Stimulated activated effector memory CD8-positive, alpha-beta T cell treated with anti-CD3 and anti-CD28 coated beads, Interleukin-12 subunit alpha, Interleukin-12 subunit beta, amount 100 ng/mL, for 72 hours (primary cell): Measurements from ENCODE around the gene ADAMTSL1.

Experiments used
- ATAC-seq: fragments of 150-1000 bp; cut with Tn5 transposase; 2 replicates; pipeline ENCODE4 v1.10.0; 2021
- DNase-seq, 2 donors: peaks; one replicate each; pipeline ENCODE4 v3.0.0; 2021 to 2022; ENCODE audit warnings: low spot score in 2 of 2
- H3K27ac Mint-ChIP-seq: one replicate; pipeline ENCODE4 v1.8.0; 2022; ENCODE audit warnings: mild to moderate bottlenecking, mixed read lengths
- H3K36me3 Mint-ChIP-seq: one replicate; pipeline ENCODE4 v1.8.0; 2022; ENCODE audit warnings: mild to moderate bottlenecking, mixed read lengths
- H3K4me1 Mint-ChIP-seq: one replicate; pipeline ENCODE4 v1.8.0; 2022; ENCODE audit warnings: mixed read lengths
- H3K4me3 Mint-ChIP-seq: one replicate; pipeline ENCODE4 v1.8.0; 2022; ENCODE audit warnings: mild to moderate bottlenecking, mixed read lengths
- H3K9me3 Mint-ChIP-seq: one replicate; pipeline ENCODE4 v1.8.0; 2022; ENCODE audit warnings: mixed read lengths

Gene ADAMTSL1

DNA sequence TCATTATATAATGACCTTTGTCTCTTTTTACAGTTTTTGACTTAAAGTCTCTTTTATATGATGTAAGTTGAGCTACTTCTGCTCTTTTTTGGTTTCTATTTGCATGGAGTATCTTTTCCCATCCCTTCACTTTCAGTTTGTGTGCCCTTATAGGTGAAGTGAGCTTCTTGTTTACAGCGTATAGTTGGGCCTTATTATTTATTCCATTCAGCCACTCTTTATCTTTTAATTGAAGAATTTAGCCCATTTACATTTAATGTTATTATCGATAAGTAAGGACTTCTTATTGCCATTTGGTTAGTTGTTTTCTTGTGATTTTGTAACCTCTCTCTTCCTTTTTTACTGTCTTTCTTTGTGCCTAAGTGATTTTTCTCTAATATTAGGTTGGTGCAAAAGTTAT, 117.3 kb downstream of the ADAMTSL1 start:
- peaks cover 16% of the 10 kb centered on the region for H3K9me3 Mint-ChIP-seq

DNA sequence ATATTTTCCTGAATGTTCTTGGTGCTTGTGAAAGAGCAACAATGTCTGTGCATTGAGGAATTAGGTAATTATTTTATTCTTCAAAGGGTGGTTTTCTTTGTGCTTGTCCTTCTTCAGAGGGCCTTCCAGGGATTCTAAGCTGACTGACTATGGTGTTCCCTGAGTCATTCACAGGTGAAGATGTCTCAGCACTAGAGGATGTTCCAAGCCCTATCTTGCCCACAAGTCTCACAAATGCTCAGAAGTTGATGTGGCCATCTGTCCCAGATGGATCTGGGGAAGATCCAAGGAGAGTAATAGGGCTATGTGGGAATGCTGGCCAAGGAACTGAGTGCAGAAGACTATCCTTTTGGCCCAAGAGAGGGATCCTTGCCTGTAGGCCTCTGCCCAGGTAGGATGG, 120.9 kb downstream of the ADAMTSL1 start:
- Mint-ChIP-seq H3K4me3 (no peak overlapping the region), H3K4me1 (no peaks in the 10 kb centered on the region), H3K27ac (no peak overlapping the region), H3K9me3 (peaks cover 16% of the 10 kb centered on the region), H3K36me3 (no peaks in the 10 kb centered on the region)
- ATAC-seq (no peak), DNase-seq (no peak)

More for the DNA sequence above, 117.3 kb downstream of the ADAMTSL1 start:
- no peak for ATAC-seq
- no peak overlapping the region for H3K27ac Mint-ChIP-seq
- no peaks in the 10 kb centered on the region for H3K36me3 Mint-ChIP-seq
- H3K4me3 Mint-ChIP-seq = no peak overlapping the region
- DNase-seq = no peak
- H3K4me1 Mint-ChIP-seq = no peaks in the 10 kb centered on the region

DNA sequence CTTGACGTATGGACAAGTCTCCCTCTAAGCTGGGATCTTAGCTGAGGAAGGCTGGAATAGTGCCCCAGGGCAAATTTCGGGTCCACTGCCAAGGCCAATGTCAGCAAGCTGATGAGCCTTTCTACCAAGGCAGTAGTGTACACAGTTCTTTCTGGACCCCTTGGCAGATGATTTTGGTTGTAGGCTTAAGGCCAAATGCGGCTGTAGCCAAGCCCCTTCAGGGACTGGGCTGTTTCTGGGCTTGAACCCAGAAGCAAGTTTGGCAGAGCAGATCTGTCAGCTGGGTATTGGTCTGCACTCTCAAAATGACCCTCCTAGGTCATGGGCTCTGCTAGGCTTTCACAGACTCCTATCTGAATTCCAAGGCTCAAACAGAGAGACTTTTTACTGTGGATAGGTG, 121.6 kb downstream of the ADAMTSL1 start:
- Mint-ChIP-seq H3K27ac (no peak overlapping the region), H3K4me1 (no peaks in the 10 kb centered on the region), H3K4me3 (no peak overlapping the region), H3K9me3 (peaks cover 14% of the 10 kb centered on the region), H3K36me3 (no peaks in the 10 kb centered on the region)
- DNase-seq (no peak), ATAC-seq (no peak)

DNA sequence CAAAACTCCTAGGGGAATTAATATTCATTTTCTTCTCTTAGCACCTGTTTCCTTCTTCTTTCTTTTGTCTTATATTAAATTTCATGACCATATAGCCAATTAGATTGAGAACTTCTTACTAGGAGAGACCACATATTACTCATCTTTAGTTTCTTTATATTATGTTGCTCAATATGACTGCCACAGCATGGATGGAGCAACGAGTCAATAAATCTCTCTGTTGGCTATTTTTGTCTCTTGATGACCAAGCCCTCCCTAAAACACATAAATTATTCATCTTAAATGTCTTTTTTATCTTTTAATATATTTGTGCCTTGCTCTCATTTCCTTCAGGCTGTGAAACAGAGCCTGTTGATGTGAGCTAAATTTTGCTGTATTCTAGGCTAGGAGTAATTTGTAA, 123.0 kb downstream of the ADAMTSL1 start:
- H3K36me3 Mint-ChIP-seq = no peaks in the 10 kb centered on the region
- no peak overlapping the region for H3K4me3 Mint-ChIP-seq
- DNase-seq (no peak), ATAC-seq (no peak)
- peaks cover 12% of the 10 kb centered on the region for H3K9me3 Mint-ChIP-seq
- no peaks in the 10 kb centered on the region for H3K4me1 Mint-ChIP-seq
- H3K27ac Mint-ChIP-seq = no peak overlapping the region

DNA sequence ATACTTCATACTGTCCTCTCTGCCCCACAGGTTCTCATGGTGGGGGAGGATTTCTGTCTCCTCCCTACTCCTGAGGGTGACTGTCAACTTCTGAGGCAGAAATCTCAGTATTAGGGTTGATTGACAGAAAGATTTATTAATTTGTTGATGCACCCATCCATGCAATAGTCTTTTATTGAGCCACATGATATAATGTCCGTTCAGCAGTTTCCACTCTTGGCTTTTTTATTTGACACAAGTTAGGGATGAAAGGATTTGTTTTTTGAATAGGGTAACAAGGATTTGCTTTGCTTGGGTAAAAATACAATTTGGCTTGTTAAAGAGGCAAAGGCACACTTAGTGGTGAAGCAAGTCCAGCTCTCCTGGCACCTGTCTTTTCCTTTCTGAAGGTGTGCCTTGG, 125.0 kb downstream of the ADAMTSL1 start:
- no peak for DNase-seq
- ATAC-seq = no peak
- Mint-ChIP-seq H3K4me3 (no peak overlapping the region), H3K27ac (no peak overlapping the region), H3K9me3 (peaks cover 9% of the 10 kb centered on the region), H3K36me3 (no peaks in the 10 kb centered on the region), H3K4me1 (no peaks in the 10 kb centered on the region)

DNA sequence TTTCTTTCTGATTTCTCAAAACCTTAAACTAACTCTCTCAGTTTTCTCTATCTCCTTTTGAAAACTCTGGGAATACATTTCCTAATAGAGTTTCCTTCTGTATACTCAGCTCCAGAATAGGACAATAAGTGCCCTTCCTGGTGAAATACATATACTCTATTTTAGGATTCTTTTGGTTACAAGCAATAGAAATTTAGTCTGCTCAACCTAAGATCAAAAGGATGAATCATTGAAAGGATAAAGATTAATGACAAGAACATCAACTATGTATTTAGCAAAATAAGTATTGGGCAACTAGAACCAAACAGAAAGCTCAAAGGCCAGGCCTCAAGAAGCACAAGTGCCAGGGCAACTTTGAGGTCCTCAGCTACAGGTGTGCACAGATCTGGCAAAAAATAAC, 127.1 kb downstream of the ADAMTSL1 start:
- Mint-ChIP-seq H3K4me3 (no peak overlapping the region), H3K27ac (no peak overlapping the region), H3K4me1 (no peaks in the 10 kb centered on the region), H3K36me3 (no peaks in the 10 kb centered on the region), H3K9me3 (no peaks in the 10 kb centered on the region)
- no peak for ATAC-seq
- no peak for DNase-seq

DNA sequence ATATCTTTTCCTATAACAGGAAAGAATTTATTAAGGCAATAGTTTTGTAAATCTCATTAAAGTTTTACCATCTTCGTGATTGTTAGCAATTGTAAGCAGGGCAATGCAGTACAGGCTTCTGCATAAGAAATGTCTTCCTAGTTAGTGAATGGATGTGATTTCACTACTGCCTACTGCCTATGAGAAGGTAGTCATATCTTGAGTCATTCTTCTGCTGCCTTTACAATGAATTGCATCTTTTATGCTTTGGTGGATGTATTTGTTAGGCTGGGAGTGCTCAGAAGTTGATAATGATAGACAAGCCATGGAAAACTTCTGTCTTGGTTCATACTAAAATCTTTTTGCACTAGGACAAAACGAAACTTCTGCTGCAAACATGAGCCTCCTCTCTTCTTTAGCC, 128.0 kb downstream of the ADAMTSL1 start:
- DNase-seq = no peak
- H3K27ac Mint-ChIP-seq = no peak overlapping the region
- no peak for ATAC-seq
- H3K4me3 Mint-ChIP-seq = no peak overlapping the region
- no peaks in the 10 kb centered on the region for H3K4me1 Mint-ChIP-seq
- no peaks in the 10 kb centered on the region for H3K36me3 Mint-ChIP-seq
- no peaks in the 10 kb centered on the region for H3K9me3 Mint-ChIP-seq

DNA sequence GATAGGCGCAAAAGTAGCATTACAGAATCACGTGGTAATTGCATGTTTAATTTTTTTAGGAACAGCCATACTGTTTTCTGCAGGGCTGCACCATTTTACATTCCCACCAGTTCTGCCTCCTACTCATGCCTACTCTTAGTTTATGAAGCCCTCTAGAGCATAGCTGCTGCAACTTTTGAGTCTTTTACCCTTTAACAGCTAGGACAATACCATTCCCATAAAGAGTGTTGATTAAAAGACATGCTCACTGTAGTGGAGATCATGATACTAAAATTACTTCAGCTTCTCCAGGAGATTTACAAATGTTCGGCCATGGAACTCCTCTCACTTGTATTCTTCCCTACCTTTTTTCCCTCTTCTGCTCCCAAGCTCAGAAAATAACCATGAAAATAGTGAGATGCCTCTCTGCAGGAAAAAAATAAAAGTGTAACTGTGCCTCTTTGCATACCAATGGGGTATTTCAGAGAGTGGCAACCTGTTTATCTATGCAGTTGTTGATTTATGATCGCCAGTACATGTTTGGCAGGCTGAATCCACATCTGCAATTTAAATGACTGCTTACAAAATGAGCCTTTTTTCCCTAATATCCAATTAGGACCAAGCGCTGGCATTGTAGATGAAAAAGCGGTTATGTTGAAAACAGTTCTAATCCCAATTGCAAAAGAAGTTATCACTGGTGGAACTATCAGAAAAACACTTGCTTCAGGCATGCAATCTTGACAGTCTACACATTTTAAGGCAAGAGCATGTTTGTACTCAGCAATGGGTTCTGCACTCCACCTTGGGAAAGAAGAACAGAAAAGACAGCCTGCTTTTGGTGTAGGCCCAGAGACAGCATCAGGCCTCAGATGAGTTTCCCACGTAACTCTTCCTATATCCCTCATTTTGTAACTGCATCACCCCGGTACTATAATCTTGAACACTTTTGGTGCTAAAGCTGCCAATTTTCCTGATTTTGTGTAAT, 131.1 kb downstream of the ADAMTSL1 start:
- Mint-ChIP-seq H3K27ac (no peak overlapping the region), H3K4me3 (no peak overlapping the region), H3K9me3 (no peaks in the 10 kb centered on the region), H3K4me1 (no peaks in the 10 kb centered on the region), H3K36me3 (no peaks in the 10 kb centered on the region)
- ATAC-seq = no peak
- DNase-seq = no peak

DNA sequence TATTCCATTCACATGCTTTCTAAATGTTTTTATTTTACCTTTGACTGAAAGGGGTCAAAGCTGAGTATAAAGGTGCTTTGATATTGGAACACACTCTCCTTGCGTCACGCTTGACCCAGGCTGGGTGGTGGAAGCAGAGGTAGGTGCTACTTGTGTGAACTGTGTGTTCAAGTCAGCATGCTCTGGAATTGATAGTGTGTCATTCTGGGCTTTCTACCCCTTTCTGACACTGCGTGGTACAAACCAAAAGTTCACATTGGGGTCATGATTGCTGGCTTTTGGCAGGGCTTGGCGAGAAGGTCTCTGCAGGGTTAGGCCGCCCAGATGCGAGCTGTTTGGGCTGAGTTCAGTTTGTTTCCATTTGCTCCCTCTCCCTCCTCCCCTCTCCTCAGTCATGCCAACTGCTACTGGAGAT, 131.8 kb downstream of the ADAMTSL1 start:
- no peak overlapping the region for H3K27ac Mint-ChIP-seq
- DNase-seq (no peak), ATAC-seq (no peak)
- H3K36me3 Mint-ChIP-seq = no peaks in the 10 kb centered on the region
- no peaks in the 10 kb centered on the region for H3K9me3 Mint-ChIP-seq
- H3K4me3 Mint-ChIP-seq = no peak overlapping the region
- no peaks in the 10 kb centered on the region for H3K4me1 Mint-ChIP-seq

DNA sequence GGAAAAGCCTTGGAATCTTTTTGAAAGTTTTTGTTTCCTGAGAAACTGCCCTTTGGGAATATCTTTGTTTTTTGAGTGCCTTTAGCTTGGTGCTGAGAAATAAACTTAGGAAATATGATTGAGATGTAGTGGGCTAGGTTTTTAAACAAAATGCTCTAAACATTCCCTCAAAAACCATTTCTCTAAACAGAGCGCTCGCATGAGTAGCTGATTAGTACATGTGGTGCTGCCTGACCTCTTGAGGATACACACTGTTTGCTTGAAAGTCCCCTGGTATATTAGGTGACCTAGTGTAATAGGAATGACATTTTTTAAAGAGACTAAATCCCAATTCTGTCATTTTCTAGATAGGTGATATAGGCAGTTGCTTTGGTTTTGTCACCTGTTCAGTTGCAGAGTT, 132.3 kb downstream of the ADAMTSL1 start:
- Mint-ChIP-seq H3K36me3 (no peaks in the 10 kb centered on the region), H3K4me1 (no peaks in the 10 kb centered on the region), H3K9me3 (no peaks in the 10 kb centered on the region), H3K27ac (no peak overlapping the region), H3K4me3 (no peak overlapping the region)
- DNase-seq (no peak), ATAC-seq (no peak)

DNA sequence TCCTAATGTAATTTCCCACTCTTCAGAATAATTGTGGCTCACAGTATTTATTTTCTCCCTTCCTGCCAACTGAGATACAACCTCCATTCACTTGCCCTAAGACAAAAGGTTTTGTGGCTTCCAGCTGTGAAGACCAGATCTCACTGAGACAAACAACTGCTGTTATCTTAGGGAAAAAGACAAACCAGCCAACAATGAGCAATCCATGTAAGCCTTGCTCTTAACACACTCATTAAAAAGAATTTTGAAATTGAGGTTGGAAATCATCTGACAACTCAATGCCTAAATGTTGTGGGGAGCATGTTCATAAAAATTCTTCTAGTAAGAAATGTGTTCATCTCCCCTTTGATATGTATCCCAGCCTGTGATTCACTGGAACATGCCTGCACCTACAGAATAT, 132.9 kb downstream of the ADAMTSL1 start:
- H3K27ac Mint-ChIP-seq = no peak overlapping the region
- no peak overlapping the region for H3K4me3 Mint-ChIP-seq
- DNase-seq (no peak), ATAC-seq (no peak)
- no peaks in the 10 kb centered on the region for H3K36me3 Mint-ChIP-seq
- no peaks in the 10 kb centered on the region for H3K4me1 Mint-ChIP-seq
- H3K9me3 Mint-ChIP-seq = no peaks in the 10 kb centered on the region

DNA sequence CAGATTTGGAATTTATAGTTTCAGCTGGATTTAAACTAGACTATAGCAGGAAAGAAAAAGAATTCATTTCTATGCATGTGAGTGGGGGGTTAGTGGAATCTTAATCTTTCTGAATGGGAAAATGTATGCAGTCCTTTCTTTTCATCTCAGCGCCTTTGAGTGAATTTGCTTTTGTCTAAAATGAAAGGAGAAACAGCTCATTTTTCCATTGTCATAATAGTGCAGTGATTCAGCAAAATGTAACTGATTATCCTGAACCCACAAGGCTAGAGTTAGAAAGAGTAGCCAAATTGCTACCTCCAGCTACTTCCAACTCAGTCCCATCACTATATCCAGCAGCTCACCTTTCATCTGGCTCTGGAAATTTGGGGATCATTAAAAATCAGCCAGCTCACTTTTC, 134.4 kb downstream of the ADAMTSL1 start:
- H3K9me3 Mint-ChIP-seq = no peaks in the 10 kb centered on the region
- ATAC-seq (no peak), DNase-seq (no peak)
- H3K27ac Mint-ChIP-seq = no peak overlapping the region
- H3K36me3 Mint-ChIP-seq = no peaks in the 10 kb centered on the region
- H3K4me3 Mint-ChIP-seq = no peak overlapping the region
- no peaks in the 10 kb centered on the region for H3K4me1 Mint-ChIP-seq

DNA sequence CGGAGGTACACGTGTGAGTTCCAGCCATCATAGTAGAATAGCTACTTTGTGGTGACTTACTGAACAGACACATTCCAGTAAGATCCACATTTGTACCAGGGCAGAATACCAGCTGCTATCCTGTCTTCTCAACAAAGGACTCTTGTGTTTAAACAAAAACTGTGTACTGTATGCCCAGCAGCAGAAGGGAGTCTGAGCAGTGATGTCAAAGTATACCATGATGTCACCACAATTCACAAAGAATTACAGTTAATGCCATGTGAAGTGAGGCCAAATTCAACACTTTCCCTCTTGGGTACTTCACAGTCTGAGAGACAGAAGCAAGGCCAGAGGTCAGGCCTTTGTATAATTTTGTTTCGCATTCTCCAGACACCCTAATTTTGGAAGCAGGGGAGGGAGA, 137.0 kb downstream of the ADAMTSL1 start:
- DNase-seq (no peak), ATAC-seq (no peak)
- Mint-ChIP-seq H3K9me3 (no peaks in the 10 kb centered on the region), H3K4me1 (no peaks in the 10 kb centered on the region), H3K27ac (no peak overlapping the region), H3K4me3 (no peak overlapping the region), H3K36me3 (no peaks in the 10 kb centered on the region)

DNA sequence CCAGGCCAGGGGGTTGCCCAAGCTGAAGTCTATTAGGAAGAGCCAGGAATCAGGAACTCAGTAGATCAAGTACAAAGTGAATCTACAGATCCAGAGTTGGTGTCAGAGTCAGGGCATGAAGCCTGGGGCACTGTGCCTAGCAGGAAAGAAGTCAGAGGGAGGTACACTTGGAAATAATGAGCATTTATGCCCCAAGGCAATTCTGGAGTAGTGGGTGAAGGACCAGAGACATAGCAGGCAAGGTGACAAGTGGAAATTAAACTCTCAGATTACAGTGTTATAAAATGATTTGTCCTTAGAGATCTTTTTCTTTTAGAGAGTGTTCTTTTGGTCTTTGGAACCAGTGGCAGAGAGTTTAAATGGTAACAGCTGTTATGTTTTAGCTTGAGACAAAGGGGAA, 138.0 kb downstream of the ADAMTSL1 start:
- Mint-ChIP-seq H3K4me3 (no peak overlapping the region), H3K27ac (no peak overlapping the region), H3K36me3 (no peaks in the 10 kb centered on the region), H3K9me3 (no peaks in the 10 kb centered on the region), H3K4me1 (no peaks in the 10 kb centered on the region)
- ATAC-seq (no peak), DNase-seq (no peak)

DNA sequence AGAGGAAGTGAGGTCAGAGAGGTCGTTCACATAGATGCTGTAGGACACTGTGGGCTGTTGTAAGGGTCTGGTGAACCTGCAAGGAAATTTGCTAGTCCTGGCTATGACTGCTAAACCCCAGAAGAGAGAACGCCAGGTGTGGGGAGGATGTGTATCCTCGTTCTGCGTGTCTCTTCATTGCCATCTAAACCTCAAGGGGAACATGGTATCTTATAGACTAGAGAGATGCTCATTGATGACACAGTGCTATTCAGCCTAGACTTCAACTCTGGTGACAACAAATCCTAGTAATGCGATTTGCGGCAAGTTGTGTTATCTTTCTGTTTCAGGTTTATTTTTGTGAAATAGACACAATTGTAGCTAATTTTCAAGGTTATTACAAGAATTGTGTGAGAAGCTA, 140.2 kb downstream of the ADAMTSL1 start:
- Mint-ChIP-seq H3K36me3 (no peaks in the 10 kb centered on the region), H3K4me3 (no peak overlapping the region), H3K4me1 (no peaks in the 10 kb centered on the region), H3K9me3 (no peaks in the 10 kb centered on the region), H3K27ac (no peak overlapping the region)
- ATAC-seq = no peak
- DNase-seq = no peak

DNA sequence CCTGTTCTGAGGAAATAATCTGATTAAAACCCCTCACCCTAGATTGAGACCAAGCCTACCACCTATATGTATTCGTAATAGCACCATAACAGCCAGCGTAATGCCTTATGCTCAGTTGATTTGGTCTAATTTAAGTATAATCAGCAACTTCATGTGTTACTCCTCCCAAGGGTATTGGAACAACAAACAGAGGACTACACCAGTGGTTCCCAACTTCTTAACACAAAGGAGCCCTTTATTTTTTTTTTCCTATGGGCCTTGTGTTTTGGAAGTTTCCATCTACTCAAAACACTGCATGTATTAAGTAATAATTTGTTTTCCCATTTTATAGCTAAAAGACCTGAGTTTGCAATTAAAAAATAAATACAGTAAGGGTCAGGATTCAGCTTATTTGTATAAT, 140.7 kb downstream of the ADAMTSL1 start:
- DNase-seq = no peak
- Mint-ChIP-seq H3K27ac (no peak overlapping the region), H3K4me1 (no peaks in the 10 kb centered on the region), H3K36me3 (no peaks in the 10 kb centered on the region), H3K4me3 (no peak overlapping the region), H3K9me3 (no peaks in the 10 kb centered on the region)
- ATAC-seq = no peak
